H9 (cell line): ENCODE measurements around the gene FEV. TPM values are rescaled to one million over a fixed set of nuclear protein-coding genes. Genes with fewer than 3 reads are reported as not detected.

Experiments used
- DNase-seq: peaks from one replicate; pipeline ENCODE4 v3.0.0-alpha.2; 2017
- H2AFZ ChIP-seq: one replicate; pipeline ENCODE4 v1.6.1; 2013; ENCODE audit warnings: mild to moderate bottlenecking, low read length, control low read depth, moderate library complexity
- H2AK5ac ChIP-seq: 2 replicates; pipeline ENCODE4 v1.6.1; 2013; ENCODE audit warnings: low read length, control low read depth, mixed read lengths; ENCODE audit not compliant: insufficient read length
- H2BK120ac ChIP-seq: one replicate; pipeline ENCODE4 v1.6.1; 2013; ENCODE audit warnings: low read depth, mild to moderate bottlenecking, low read length, control low read depth, inconsistent platforms; ENCODE audit not compliant: poor library complexity, severe bottlenecking
- H2BK12ac ChIP-seq: 2 replicates; pipeline ENCODE4 v1.6.1; 2013; ENCODE audit warnings: low read length, control low read depth, mixed read lengths, low read depth; ENCODE audit not compliant: insufficient read length
- H2BK15ac ChIP-seq: 2 replicates; pipeline ENCODE4 v1.6.1; 2013; ENCODE audit warnings: low read depth, low read length, control low read depth
- H2BK20ac ChIP-seq: one replicate; pipeline ENCODE4 v1.6.1; 2013; ENCODE audit warnings: low read depth, mild to moderate bottlenecking, low read length, control low read depth, inconsistent platforms; ENCODE audit not compliant: poor library complexity, severe bottlenecking
- H2BK5ac ChIP-seq: 2 replicates; pipeline ENCODE4 v1.6.1; 2013; ENCODE audit warnings: low read length, control low read depth, mixed read lengths; ENCODE audit not compliant: insufficient read length
- H3K14ac ChIP-seq: 2 replicates; pipeline ENCODE4 v1.6.1; 2013; ENCODE audit warnings: low read length, control low read depth; ENCODE audit not compliant: insufficient read depth
- H3K18ac ChIP-seq: 2 replicates; pipeline ENCODE4 v1.6.1; 2013; ENCODE audit warnings: low read depth, mild to moderate bottlenecking, mixed read lengths, low read length, control low read depth; ENCODE audit not compliant: insufficient read length
- H3K23ac ChIP-seq: 2 replicates; pipeline ENCODE4 v1.6.1; 2013; ENCODE audit warnings: low read length, control low read depth, mixed read lengths, low read depth; ENCODE audit not compliant: insufficient read length
- H3K23me2 ChIP-seq: 2 replicates; pipeline ENCODE4 v1.6.1; 2013; ENCODE audit warnings: low read depth, mild to moderate bottlenecking, mixed read lengths, low read length, control low read depth; ENCODE audit not compliant: insufficient read length, poor library complexity, severe bottlenecking
- H3K27ac ChIP-seq: 2 replicates; pipeline ENCODE4 v1.5.1; 2013; ENCODE audit warnings: low read length, control low read depth, mixed read lengths, low read depth; ENCODE audit not compliant: insufficient read length
- H3K27me3 ChIP-seq: 2 replicates; pipeline ENCODE4 v1.6.1; 2013; ENCODE audit warnings: low read length, control low read depth, inconsistent platforms; ENCODE audit not compliant: insufficient read depth
- H3K4ac ChIP-seq: 2 replicates; pipeline ENCODE4 v1.6.1; 2013; ENCODE audit warnings: low read depth, mild to moderate bottlenecking, control low read depth, inconsistent platforms, low read length, moderate library complexity
- H3K4me1 ChIP-seq: 2 replicates; pipeline ENCODE4 v1.6.1; 2013; ENCODE audit warnings: low read length, control low read depth, inconsistent platforms; ENCODE audit not compliant: insufficient read depth
- H3K4me2 ChIP-seq: 2 replicates; pipeline ENCODE4 v1.6.1; 2013; ENCODE audit warnings: low read length, control low read depth, mixed read lengths; ENCODE audit not compliant: insufficient read length, insufficient read depth
- H3K56ac ChIP-seq: 2 replicates; pipeline ENCODE4 v1.6.1; 2013; ENCODE audit warnings: low read depth, mild to moderate bottlenecking, mixed read lengths, low read length, control low read depth; ENCODE audit not compliant: insufficient read length
- H3K79me1 ChIP-seq: 2 replicates; pipeline ENCODE4 v1.6.1; 2013; ENCODE audit warnings: low read depth, mild to moderate bottlenecking, moderate library complexity, low read length, control low read depth, inconsistent platforms; ENCODE audit not compliant: insufficient read depth, poor library complexity, severe bottlenecking
- H3K79me2 ChIP-seq: 2 replicates; pipeline ENCODE4 v1.6.1; 2013; ENCODE audit warnings: low read length, control low read depth, inconsistent platforms; ENCODE audit not compliant: insufficient read depth
- H3K9ac ChIP-seq: 2 replicates; pipeline ENCODE4 v1.6.1; 2013; ENCODE audit warnings: low read length, control low read depth, mixed read lengths; ENCODE audit not compliant: insufficient read length; ENCODE audit errors: extremely low read depth
- H3K9me3 ChIP-seq: one replicate; pipeline ENCODE4 v1.6.1; 2013; ENCODE audit warnings: low read depth, low read length, inconsistent platforms; ENCODE audit not compliant: control insufficient read depth
- H3T11ph ChIP-seq: one replicate; pipeline ENCODE4 v1.6.1; 2013; ENCODE audit warnings: mild to moderate bottlenecking, low read length, control low read depth, inconsistent platforms
- H4K20me1 ChIP-seq: one replicate; pipeline ENCODE4 v1.6.1; 2013; ENCODE audit not compliant: control insufficient read depth, insufficient read length, insufficient read depth
- H4K5ac ChIP-seq: 2 replicates; pipeline ENCODE4 v1.6.1; 2013; ENCODE audit warnings: low read depth, mild to moderate bottlenecking, mixed read lengths, low read length, control low read depth; ENCODE audit not compliant: insufficient read length
- H4K8ac ChIP-seq: replicated peaks from 2 replicates; pipeline ENCODE4 v1.6.1; 2013; ENCODE audit warnings: low read length, control low read depth, mixed read lengths, low read depth; ENCODE audit not compliant: insufficient read length
- H4K91ac ChIP-seq: 2 replicates; pipeline ENCODE4 v1.6.1; 2013; ENCODE audit warnings: low read depth, mild to moderate bottlenecking, moderate library complexity, mixed read lengths, low read length, control low read depth; ENCODE audit not compliant: insufficient read length
- H3K27ac Mint-ChIP-seq, 3 experiments: 2 replicates in 2 of 3; 3 replicates in 1 of 3; pipeline ENCODE4 v1.8.0; 2020 to 2021; ENCODE audit warnings: mixed read lengths in 3 of 3, mild to moderate bottlenecking in 1 of 3, moderate library complexity in 1 of 3
- H3K27me3 Mint-ChIP-seq: 2 replicates; pipeline ENCODE4 v1.8.0; 2021; ENCODE audit warnings: low read depth, mild to moderate bottlenecking, moderate library complexity, mixed read lengths
- H3K36me3 Mint-ChIP-seq, 3 experiments: 2 replicates in 2 of 3; 3 replicates in 1 of 3; pipeline ENCODE4 v1.8.0; 2020 to 2021; ENCODE audit warnings: low read depth in 3 of 3, mixed read lengths in 3 of 3; ENCODE audit not compliant: insufficient read depth in 1 of 3
- H3K4me1 Mint-ChIP-seq, 2 experiments: 2 replicates each; pipeline ENCODE4 v1.8.0; 2020; ENCODE audit warnings: mixed read lengths in 2 of 2
- H3K4me3 Mint-ChIP-seq, 2 experiments: 2 replicates in 1 of 2; 3 replicates in 1 of 2; pipeline ENCODE4 v1.8.0; 2020 to 2021; ENCODE audit warnings: mild to moderate bottlenecking in 2 of 2, mixed read lengths in 2 of 2, moderate library complexity in 1 of 2
- H3K9me3 Mint-ChIP-seq, 2 experiments: 2 replicates in 1 of 2; 3 replicates in 1 of 2; pipeline ENCODE4 v1.8.0; 2020; ENCODE audit warnings: mild to moderate bottlenecking in 2 of 2, mixed read lengths in 2 of 2, moderate library complexity in 1 of 2
- WGBS: extraction: QIAGEN DNeasy Blood & Tissue Kit; methylation state at CpG from one replicate; pipeline ENCODE4 v1.1.7; 2013; ENCODE audit warnings: missing lambda C conversion rate, low lambda C conversion rate, mixed read lengths; ENCODE audit not compliant: insufficient read length; ENCODE audit errors: extremely low coverage; 5-methylcytosine and 5-hydroxymethylcytosine counted together
- total RNA-seq: library from RNA; stranded (reverse); gene quantifications from 2 replicates; pipeline ENCODE4 v1.2.1, GENCODE V29; 2021
- TF ChIP-seq, protein P1 (sequence below): fragments of 200-600 bp; sonication (generic); conservative IDR thresholded peaks from 3 replicates; pipeline ENCODE4 v1.8.0; 2021; ENCODE audit warnings: antibody characterized with exemption, mild to moderate bottlenecking

Gene FEV
- total RNA-seq, 1 experiment from 2014 or later = not detected

DNA sequence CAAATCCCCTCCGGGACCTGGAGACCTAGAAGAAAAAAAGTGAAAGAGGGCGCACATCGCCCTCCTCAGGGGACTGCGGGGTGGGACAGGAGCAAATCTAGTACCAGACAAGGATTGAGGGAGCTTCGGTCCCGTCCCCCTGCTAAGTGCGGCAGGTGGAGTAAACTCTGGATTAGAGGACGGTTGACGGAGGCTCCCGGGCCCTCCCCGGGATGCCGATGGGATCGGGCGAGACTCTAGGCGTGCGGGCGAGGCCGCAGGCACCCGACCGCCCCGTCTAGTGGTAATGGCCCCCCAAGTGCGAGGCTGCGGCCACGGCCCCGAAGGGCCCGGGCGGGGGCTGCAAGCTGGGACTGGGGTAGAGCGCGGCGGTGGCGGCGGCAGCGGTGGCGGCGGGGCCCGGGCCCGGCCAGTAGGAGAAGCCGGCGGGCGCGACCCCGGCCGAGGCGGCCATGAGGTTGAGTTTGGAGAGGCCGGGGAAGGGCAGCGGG lies 3.5 kb downstream of the FEV start:
- Histone ChIP-seq H2AK5ac (no peak overlapping the region), H3K4ac (no peak overlapping the region), H2AFZ (no peak overlapping the region), H2BK15ac (no peak overlapping the region), H3K23me2 (peaks cover 16% of the 10 kb centered on the region), H3K23ac (no peak overlapping the region), H3K79me2 (no peaks in the 10 kb centered on the region), H2BK12ac (no peak overlapping the region), H4K8ac (no peak overlapping the region), H3T11ph (no peak overlapping the region), H3K9me3 (no peaks in the 10 kb centered on the region), H4K5ac (no peak overlapping the region), H3K79me1 (no peaks in the 10 kb centered on the region), H2BK5ac (no peak overlapping the region), H3K27me3 (peaks cover 56% of the 10 kb centered on the region), H3K4me2 (peak overlapping the region; percentile 54), H4K91ac (no peak overlapping the region), H3K27ac (no peak overlapping the region), H3K4me1 (no peaks in the 10 kb centered on the region; the same call in 1 of the 2 replicates), H4K20me1 (no peaks in the 10 kb centered on the region), H3K18ac (no peak overlapping the region), H3K9ac (no peak overlapping the region), H3K56ac (no peak overlapping the region), H3K14ac (no peak overlapping the region), H2BK120ac (no peak overlapping the region), H2BK20ac (no peak overlapping the region)
- H3K36me3 Mint-ChIP-seq = no peaks in the 10 kb centered on the region
- H3K27me3 Mint-ChIP-seq = peaks cover 99% of the 10 kb centered on the region
- TF ChIP-seq, protein P1, sequence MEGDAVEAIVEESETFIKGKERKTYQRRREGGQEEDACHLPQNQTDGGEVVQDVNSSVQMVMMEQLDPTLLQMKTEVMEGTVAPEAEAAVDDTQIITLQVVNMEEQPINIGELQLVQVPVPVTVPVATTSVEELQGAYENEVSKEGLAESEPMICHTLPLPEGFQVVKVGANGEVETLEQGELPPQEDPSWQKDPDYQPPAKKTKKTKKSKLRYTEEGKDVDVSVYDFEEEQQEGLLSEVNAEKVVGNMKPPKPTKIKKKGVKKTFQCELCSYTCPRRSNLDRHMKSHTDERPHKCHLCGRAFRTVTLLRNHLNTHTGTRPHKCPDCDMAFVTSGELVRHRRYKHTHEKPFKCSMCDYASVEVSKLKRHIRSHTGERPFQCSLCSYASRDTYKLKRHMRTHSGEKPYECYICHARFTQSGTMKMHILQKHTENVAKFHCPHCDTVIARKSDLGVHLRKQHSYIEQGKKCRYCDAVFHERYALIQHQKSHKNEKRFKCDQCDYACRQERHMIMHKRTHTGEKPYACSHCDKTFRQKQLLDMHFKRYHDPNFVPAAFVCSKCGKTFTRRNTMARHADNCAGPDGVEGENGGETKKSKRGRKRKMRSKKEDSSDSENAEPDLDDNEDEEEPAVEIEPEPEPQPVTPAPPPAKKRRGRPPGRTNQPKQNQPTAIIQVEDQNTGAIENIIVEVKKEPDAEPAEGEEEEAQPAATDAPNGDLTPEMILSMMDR = peak; percentile 47
- peaks cover 10 to 33% of the 10 kb centered on the region in 2 experiments for H3K4me1 Mint-ChIP-seq
- peak; percentile 61 for DNase-seq
- peaks cover 2 to 5% of the 10 kb centered on the region in 2 experiments; a peak in 2 of 5 replicates for H3K9me3 Mint-ChIP-seq
- no CpG with 5 or more reads among the region's 46 CpGs for WGBS
- peak overlapping the region; percentile 42 to 75 for H3K4me3 Mint-ChIP-seq
- no peak overlapping the region; a peak in 1 of 7 replicates for H3K27ac Mint-ChIP-seq
